HCT116 (cell line): ENCODE results near the gene GABRR2.

Experiments
- CTCF ChIP-seq, 3 experiments: fragments of 200-600 bp in 1 of 3; sonication (generic) in 1 of 3; IDR thresholded peaks in 2 of 3; conservative IDR thresholded peaks in 1 of 3; 2 replicates each; pipeline ENCODE4 v1.5.1; 2012 to 2017; ENCODE audit warnings: low read depth in 2 of 3, low read length in 2 of 3, antibody characterized with exemption in 1 of 3, borderline replicate concordance in 1 of 3, control low read depth in 1 of 3, mild to moderate bottlenecking in 1 of 3, mixed read lengths in 1 of 3, mixed run types in 1 of 3, moderate library complexity in 1 of 3; ENCODE audit not compliant: insufficient read depth in 1 of 3
- MAX ChIP-seq: IDR thresholded peaks from 2 replicates; pipeline ENCODE4 v1.6.1; 2012
- POLR2A ChIP-seq: IDR thresholded peaks from 2 replicates; pipeline ENCODE4 v1.7.0; 2011; ENCODE audit warnings: borderline replicate concordance; ENCODE audit not compliant: insufficient read depth, insufficient read length; ENCODE audit errors: extremely low read depth
- REST ChIP-seq: IDR thresholded peaks from 2 replicates; pipeline ENCODE4 v1.6.1; 2012; ENCODE audit warnings: low read depth
- YY1 ChIP-seq: IDR thresholded peaks from 2 replicates; pipeline ENCODE4 v1.6.1; 2011; ENCODE audit warnings: low read length, low read depth, moderate library complexity, mild to moderate bottlenecking; ENCODE audit not compliant: insufficient replicate concordance; ENCODE audit errors: extremely low read depth
- ZNF274 ChIP-seq: fragments of 200-500 bp; sonication (Bioruptor generic); IDR thresholded peaks from 2 replicates; pipeline ENCODE4 v1.6.1; 2014; ENCODE audit warnings: mild to moderate bottlenecking, low read depth, low read length, inconsistent platforms

- TF ChIP-seq POLR2A (no peak), CTCF (IDR thresholded peaks at IDR 0.05 in 2 of 3, conservative IDR thresholded peaks at IDR 0.05 in 1 of 3; ENCODE audit: borderline replicate concordance in 1 of 3, insufficient read depth in 1 of 3, low read depth in 2 of 3, low read length in 2 of 3) (no peak), ZNF274 (no peak), YY1 (no peak), MAX (no peak), REST (no peak)
Measured at GRCh38 chr6:89244241-89244985, 70.7 kb downstream of the GABRR2 start.
